ENCODE results near the gene GTF2IRD1. TPM values are rescaled to one million over a fixed set of nuclear protein-coding genes. Genes with fewer than 3 reads are reported as not detected.

GTF2IRD1 gene
- total RNA-seq, 1 donor: 6.4 TPM

DNA sequence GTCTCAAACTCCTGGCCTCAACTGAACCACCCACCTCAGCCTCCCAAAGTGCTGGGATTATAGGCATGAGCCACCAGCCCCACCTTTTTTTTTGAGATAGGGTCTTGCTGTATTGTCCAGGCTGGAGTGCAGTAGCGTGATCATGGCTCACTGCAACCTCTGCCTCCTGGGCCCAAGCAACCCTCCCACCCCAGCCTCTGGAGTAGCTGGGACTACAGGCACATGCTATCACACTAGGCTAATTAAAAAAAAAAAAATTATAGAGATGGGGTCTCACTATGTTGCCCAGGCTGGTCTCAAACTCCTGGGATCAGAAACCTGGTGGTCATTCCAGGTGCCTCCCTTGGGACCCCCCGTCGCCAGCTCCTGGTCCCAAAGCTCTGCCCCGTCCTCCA lies 25.0 kb downstream of the GTF2IRD1 start:
- H3K4me3 ChIP-seq (ENCODE audit: low read depth, low read length): no peak overlapping the region
- TF ChIP-seq, protein P1, sequence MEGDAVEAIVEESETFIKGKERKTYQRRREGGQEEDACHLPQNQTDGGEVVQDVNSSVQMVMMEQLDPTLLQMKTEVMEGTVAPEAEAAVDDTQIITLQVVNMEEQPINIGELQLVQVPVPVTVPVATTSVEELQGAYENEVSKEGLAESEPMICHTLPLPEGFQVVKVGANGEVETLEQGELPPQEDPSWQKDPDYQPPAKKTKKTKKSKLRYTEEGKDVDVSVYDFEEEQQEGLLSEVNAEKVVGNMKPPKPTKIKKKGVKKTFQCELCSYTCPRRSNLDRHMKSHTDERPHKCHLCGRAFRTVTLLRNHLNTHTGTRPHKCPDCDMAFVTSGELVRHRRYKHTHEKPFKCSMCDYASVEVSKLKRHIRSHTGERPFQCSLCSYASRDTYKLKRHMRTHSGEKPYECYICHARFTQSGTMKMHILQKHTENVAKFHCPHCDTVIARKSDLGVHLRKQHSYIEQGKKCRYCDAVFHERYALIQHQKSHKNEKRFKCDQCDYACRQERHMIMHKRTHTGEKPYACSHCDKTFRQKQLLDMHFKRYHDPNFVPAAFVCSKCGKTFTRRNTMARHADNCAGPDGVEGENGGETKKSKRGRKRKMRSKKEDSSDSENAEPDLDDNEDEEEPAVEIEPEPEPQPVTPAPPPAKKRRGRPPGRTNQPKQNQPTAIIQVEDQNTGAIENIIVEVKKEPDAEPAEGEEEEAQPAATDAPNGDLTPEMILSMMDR (IDR thresholded peaks at IDR 0.05; ENCODE audit: insufficient read depth, low read length): no peak
- DNase-seq (ENCODE audit: low read depth): no peak

DNA sequence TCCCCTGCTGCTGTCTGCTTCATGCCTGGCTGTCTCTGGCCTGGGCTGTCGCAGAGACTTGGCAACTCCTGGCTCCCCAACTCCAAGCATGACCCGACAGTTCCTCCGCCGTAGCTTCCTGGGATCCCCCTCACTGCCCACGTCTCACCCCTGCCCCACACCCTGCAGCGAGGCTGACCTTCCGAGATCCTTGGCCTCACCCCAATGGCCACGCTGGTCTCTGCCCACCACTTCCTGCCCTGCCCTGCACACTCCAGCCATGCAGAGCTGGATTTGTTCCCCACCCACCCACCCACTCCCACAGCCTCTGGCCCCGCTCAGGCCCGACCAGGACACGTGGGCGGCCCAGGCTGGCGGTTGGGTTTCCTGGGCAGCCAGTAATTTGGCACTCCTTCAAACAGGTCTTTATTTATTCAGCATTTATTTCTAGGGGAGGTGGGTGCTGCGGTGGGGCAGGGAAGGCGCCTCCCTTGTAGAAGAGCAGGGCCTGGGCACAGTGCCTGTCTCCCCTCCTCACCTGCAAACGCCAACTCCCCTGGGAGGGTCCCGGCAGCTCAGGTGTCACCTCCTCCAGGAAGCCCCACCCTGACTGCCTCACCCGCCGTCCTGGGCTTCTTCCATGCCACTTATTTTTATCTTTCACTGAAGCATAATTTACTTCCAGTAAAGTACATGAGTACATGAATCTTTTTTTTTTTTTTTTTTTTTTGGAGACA lies 25.5 kb downstream of the GTF2IRD1 start:
- TF ChIP-seq, protein P1 (IDR thresholded peaks at IDR 0.05; ENCODE audit: insufficient read depth, low read length): no peak

DNA sequence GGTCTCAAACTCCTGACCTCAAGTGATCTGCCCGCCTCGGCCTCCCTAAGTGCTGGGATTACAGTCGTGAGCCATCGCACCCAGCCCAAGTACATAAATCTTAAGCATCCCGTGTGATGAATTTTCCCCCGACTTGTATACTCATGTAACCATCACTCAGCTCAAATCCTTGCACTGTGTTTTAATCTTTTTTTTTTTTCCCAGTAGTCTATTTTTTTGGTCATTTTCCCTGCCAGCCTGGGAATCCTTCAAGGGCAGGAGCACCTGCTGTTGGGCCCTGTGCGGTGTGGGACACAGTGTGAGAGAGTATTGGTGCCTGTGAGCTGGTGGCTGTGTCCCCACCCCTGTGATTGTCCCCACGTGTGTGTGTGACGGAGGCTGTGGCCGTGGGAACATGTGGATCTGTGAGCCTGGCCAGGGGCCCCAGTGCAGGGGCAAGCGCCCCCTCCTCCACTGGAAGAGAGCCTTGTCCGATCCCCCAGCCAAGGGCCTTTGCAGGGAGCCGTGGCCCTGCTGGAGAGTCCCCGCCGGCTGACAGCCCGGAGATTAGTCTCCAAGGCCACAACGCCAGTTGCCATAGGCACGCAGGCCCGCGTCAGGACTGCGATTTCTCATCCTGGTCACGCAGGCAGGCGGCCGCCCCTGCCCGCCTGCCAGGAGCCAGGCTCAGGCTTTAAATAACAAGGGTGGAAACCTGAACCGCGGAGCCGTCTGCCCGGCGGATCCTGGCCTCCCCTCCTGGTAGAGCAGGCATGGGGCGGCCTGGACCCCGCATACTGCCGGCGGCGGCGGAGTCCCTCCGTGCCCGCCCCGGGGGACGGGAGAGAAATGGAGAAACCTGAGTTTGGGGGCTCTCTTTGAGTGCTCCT lies 26.5 kb downstream of the GTF2IRD1 start:
- TF ChIP-seq, protein P1 (IDR thresholded peaks at IDR 0.05; ENCODE audit: insufficient read depth, low read length): no peak
- peak overlapping the region; percentile 70 for H3K4me3 ChIP-seq (ENCODE audit: low read depth, low read length)

More for the DNA sequence above, 25.5 kb downstream of the GTF2IRD1 start:
- H3K4me3 ChIP-seq (ENCODE audit: low read depth, low read length): peak overlapping the region; percentile 13
- peak; percentile 19 for DNase-seq (ENCODE audit: low read depth)

DNA sequence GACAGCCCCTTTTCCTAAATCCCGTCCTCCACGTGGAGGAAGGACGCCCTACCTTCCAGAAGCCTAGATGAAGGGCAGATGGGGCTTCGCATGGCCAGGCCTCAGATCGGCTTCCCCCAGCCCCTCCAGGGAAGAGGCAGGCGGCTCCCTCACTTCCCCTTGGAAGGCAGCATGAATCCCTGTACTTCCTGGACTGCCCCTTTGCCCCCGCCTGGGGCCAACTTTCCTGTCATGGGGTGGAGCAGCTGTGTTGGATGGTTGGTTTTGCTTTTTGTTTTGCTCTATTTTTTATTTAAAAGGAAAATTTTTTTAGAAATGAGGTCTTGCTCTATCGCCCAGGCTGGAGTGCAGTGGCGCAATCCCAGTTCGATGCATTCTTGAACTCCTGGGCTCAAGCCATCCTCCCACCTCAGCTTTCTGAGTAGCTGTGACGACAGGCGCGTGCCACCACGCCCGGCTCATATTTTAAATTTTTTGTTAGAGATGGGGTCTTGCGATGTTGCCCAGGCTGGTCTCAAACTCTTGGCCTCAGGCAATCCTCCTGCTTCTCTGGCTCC lies 27.2 kb downstream of the GTF2IRD1 start:
- peak overlapping the region; percentile 70 for H3K4me3 ChIP-seq (ENCODE audit: low read depth, low read length)
- TF ChIP-seq, protein P1 (IDR thresholded peaks at IDR 0.05; ENCODE audit: insufficient read depth, low read length): no peak
- DNase-seq (ENCODE audit: low read depth): peak; percentile 88

More for the DNA sequence above, 26.5 kb downstream of the GTF2IRD1 start:
- peak; percentile 89 for DNase-seq (ENCODE audit: low read depth)

DNA sequence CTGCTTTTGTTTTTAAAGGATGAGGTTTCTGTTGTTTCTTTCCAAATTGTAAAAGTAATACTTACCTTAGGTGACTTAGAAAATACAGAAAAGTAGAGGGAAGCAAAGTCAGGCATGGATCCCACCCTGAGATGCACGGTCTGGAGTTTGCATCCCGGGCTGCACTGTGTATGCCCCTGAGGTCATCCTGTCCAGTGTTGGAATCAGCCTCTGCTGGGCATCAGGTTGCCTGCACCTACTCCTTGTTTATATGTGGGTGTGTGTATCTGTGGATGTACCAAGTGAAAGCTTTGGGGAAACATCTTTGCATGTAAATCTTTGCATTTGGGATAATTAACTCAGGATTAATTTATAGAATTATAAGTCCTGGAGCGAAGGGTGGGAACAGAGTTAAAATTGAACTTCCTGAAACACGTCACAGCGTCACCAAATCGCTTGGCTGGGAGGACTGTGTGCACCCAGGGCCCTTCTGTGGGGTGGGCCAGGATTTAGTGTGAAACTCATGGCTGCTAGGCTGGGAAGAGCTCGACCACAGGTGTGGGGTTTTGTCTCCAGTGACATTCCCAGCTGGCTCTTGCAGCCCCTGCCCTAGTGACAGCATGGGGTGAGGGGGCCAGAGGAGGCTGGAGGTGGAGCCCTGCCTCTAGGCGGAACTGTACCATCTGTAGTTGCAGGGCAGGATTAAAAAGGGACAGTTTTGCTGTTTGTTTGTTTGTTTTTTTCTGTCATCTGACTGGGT lies 27.9 kb downstream of the GTF2IRD1 start:
- TF ChIP-seq, protein P1 (IDR thresholded peaks at IDR 0.05; ENCODE audit: insufficient read depth, low read length): peak; percentile 6
- no peak for DNase-seq (ENCODE audit: low read depth)

DNA sequence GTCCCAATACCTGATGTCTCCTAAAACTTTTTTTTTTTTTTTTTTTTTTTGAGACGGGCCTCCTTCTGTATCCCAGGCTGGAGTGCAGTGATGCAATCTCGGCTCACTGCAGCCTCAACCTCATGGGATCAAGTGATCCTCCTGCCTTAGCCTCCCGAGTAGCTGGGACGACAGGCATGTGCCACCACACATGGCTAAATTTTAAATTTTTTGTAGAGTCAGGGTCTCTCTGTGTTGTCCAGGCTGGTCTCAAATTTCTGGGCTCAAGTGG lies 28.4 kb downstream of the GTF2IRD1 start:
- no peak overlapping the region for H3K4me3 ChIP-seq (ENCODE audit: low read depth, low read length)
- TF ChIP-seq, protein P1 (IDR thresholded peaks at IDR 0.05; ENCODE audit: insufficient read depth, low read length): no peak
- DNase-seq (ENCODE audit: low read depth): no peak

More for the DNA sequence above, 27.9 kb downstream of the GTF2IRD1 start:
- no peak overlapping the region for H3K4me3 ChIP-seq (ENCODE audit: low read depth, low read length)
